Astrocyte (in vitro differentiated cells and primary cell): ENCODE measurements around the gene MROH2A.

Source experiments
- CTCF ChIP-seq: IDR thresholded peaks from 2 replicates; pipeline ENCODE4 v1.5.1; 2011; ENCODE audit warnings: low read depth, mild to moderate bottlenecking, inconsistent platforms, low read length, moderate library complexity; ENCODE audit not compliant: insufficient read depth
- EZH2 ChIP-seq: IDR thresholded peaks from 2 replicates; pipeline ENCODE4 v1.6.1; 2012; ENCODE audit warnings: mild to moderate bottlenecking, low read length, inconsistent platforms; ENCODE audit not compliant: insufficient read depth

GRCh38 chr2:233764264-233764663 lies 13.9 kb upstream of the MROH2A start:
- TF ChIP-seq CTCF (no peak), EZH2 (no peak)
